Osteoblast (primary cell): ENCODE results near the gene APRT. TPM values are rescaled to one million over a fixed set of nuclear protein-coding genes. Genes with fewer than 3 reads are reported as not detected.

Experiments
- DNase-seq: peaks from one replicate; pipeline ENCODE4 v3.0.0; 2011; ENCODE audit warnings: low spot score, mixed read lengths; ENCODE audit not compliant: insufficient read length; ENCODE audit errors: missing footprints
- H2AFZ ChIP-seq: 2 replicates; pipeline ENCODE4 v1.6.0; 2011; ENCODE audit warnings: mild to moderate bottlenecking, low read length
- H3K27ac ChIP-seq: 2 replicates; pipeline ENCODE4 v1.5.1; 2011; ENCODE audit warnings: mild to moderate bottlenecking, low read depth, low read length, moderate library complexity
- H3K27me3 ChIP-seq: 2 replicates; pipeline ENCODE4 v1.6.0; 2012; ENCODE audit warnings: mild to moderate bottlenecking, control low read depth, inconsistent platforms, low read length, moderate library complexity; ENCODE audit not compliant: insufficient read depth
- H3K36me3 ChIP-seq: 2 replicates; pipeline ENCODE4 v1.5.1; 2011; ENCODE audit warnings: mild to moderate bottlenecking, low read length, control low read depth, moderate library complexity; ENCODE audit not compliant: insufficient read depth
- H3K4me1 ChIP-seq: 2 replicates; pipeline ENCODE4 v1.5.1; 2011; ENCODE audit warnings: mild to moderate bottlenecking, low read length, control low read depth, moderate library complexity; ENCODE audit not compliant: insufficient read depth
- H3K4me2 ChIP-seq: 2 replicates; pipeline ENCODE4 v1.6.0; 2011; ENCODE audit warnings: mild to moderate bottlenecking, low read length; ENCODE audit not compliant: insufficient read depth
- H3K4me3 ChIP-seq: fragments of 200-600 bp; sonication (generic); 3 replicates; pipeline ENCODE4 v1.5.1; 2012; ENCODE audit warnings: mild to moderate bottlenecking, low read length, inconsistent platforms; ENCODE audit not compliant: insufficient read depth
- H3K79me2 ChIP-seq: 2 replicates; pipeline ENCODE4 v1.6.0; 2012; ENCODE audit warnings: mild to moderate bottlenecking, low read length, control low read depth, inconsistent platforms; ENCODE audit not compliant: insufficient read depth
- H3K9me3 ChIP-seq: 2 replicates; pipeline ENCODE4 v1.5.1; 2011; ENCODE audit warnings: low read depth, low read length, control low read depth
- H4K20me1 ChIP-seq: 2 replicates; pipeline ENCODE4 v1.6.0; 2012; ENCODE audit warnings: mild to moderate bottlenecking, low read length, control low read depth; ENCODE audit not compliant: insufficient read depth
- total RNA-seq: library from RNA; depleted of rRNA; stranded (reverse); fragments of >200 nt; gene quantifications from 2 replicates; pipeline ENCODE4 v1.2.3, GENCODE V29; 2012
- TF ChIP-seq, protein P1 (sequence below): IDR thresholded peaks from 2 replicates; pipeline ENCODE4 v1.5.1; 2011; ENCODE audit warnings: mild to moderate bottlenecking, low read depth, low read length, moderate library complexity; ENCODE audit errors: extremely low read depth

Gene APRT
- total RNA-seq, 1 donor = 53.6 TPM

DNA sequence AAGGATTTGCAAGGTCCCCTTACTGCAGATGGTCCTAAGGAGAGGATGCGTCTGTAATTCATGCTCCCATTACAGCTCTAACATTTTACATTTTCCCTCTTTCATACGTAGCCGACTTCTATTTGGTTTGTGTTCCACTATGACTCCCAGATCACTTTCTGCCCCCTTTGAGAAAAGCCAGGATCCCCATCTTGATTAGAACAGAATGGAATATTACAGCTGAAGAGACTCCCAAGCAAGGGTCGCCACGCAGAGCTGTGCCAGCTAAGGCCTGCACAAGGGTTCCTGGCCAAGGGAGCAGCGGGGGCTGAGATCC is 11.5 kb downstream of the APRT start:
- DNase-seq = peak; percentile 66
- Histone ChIP-seq H3K79me2 (peaks cover 9% of the 10 kb centered on the region), H3K4me2 (no peak overlapping the region), H2AFZ (no peak overlapping the region), H3K4me3 (no peak overlapping the region), H3K9me3 (no peaks in the 10 kb centered on the region), H3K4me1 (peaks cover 12% of the 10 kb centered on the region), H3K27me3 (no peaks in the 10 kb centered on the region), H4K20me1 (no peaks in the 10 kb centered on the region), H3K36me3 (no peaks in the 10 kb centered on the region), H3K27ac (no peak overlapping the region)
- TF ChIP-seq, protein P1, sequence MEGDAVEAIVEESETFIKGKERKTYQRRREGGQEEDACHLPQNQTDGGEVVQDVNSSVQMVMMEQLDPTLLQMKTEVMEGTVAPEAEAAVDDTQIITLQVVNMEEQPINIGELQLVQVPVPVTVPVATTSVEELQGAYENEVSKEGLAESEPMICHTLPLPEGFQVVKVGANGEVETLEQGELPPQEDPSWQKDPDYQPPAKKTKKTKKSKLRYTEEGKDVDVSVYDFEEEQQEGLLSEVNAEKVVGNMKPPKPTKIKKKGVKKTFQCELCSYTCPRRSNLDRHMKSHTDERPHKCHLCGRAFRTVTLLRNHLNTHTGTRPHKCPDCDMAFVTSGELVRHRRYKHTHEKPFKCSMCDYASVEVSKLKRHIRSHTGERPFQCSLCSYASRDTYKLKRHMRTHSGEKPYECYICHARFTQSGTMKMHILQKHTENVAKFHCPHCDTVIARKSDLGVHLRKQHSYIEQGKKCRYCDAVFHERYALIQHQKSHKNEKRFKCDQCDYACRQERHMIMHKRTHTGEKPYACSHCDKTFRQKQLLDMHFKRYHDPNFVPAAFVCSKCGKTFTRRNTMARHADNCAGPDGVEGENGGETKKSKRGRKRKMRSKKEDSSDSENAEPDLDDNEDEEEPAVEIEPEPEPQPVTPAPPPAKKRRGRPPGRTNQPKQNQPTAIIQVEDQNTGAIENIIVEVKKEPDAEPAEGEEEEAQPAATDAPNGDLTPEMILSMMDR = no peak

DNA sequence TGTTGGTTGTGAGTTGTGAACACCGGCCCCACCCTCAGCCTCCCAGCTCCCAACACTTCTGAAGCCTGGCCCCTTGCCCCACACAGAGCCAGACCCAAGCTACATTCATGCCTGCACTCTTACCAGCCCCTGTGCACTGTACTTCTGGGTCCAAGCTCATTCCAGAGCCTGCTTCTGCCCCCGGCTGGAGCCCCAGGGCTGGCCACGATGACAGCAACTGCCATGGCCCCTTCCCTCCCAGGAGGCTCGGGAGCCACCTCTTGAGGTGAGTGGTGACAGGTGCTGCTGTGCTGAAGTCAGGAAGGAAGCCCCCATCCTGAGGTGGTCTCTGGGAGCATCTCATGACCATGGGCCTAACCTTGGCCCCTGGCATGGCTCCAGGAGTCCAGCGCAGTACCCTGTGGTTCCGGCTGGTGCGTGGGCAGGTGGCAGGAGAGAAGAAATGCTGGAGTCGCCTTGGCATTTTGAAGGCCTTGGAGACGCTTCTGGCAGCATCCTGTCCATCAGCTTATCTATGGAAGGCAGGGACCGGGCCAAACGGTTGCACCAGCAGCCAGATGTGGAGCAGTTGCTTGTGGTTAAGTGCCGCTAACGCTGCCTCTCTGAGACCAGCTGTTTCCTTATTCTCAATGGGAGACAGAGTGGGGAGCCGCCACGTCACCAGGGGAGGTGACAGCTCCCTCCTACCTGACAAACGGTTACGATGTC is 12.0 kb downstream of the APRT start:
- H4K20me1 ChIP-seq = no peaks in the 10 kb centered on the region
- TF ChIP-seq, protein P1 = no peak
- DNase-seq = peak; percentile 63
- no peaks in the 10 kb centered on the region for H3K27me3 ChIP-seq
- H3K4me1 ChIP-seq = peaks cover 7% of the 10 kb centered on the region
- no peak overlapping the region for H3K4me2 ChIP-seq
- H3K4me3 ChIP-seq = no peak overlapping the region
- H3K79me2 ChIP-seq = peaks cover 7% of the 10 kb centered on the region
- no peak overlapping the region for H3K27ac ChIP-seq
- H3K36me3 ChIP-seq = no peaks in the 10 kb centered on the region
- H3K9me3 ChIP-seq = no peaks in the 10 kb centered on the region
- H2AFZ ChIP-seq = no peak overlapping the region

DNA sequence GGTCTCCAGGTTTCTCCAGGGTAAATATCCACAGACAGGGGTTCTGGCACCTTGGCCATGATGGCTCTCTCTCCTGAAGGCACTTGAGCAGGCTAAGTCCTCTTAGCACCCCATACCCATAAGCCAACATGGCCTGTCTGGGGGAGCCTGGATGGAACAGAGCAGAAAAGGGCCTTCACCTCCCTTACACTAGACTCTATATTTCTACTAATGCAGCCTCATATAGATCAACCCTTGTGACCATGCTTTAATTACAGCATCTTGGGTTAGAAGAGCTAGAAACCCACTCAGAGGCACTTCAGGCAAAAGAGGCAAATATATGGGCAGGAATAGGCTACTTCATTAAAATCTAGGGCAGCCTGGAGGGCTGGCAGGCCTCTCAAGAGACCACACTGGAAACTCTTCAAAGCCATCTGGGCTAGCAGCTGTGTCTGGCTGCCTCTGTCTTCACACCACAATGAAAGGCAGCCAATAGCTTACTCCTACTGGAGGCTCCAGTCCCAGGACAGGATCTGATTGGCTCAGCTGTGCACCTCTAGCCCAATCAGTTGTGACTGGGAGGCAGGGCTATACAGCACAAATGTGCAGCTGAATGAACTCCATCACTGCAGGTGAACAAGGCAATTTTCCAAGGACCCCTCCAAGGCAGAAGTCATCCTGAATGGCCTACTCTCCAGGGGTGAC is 12.8 kb downstream of the APRT start:
- Histone ChIP-seq H3K4me3 (no peak overlapping the region), H4K20me1 (no peaks in the 10 kb centered on the region), H3K79me2 (no peaks in the 10 kb centered on the region), H3K36me3 (no peaks in the 10 kb centered on the region), H3K9me3 (no peaks in the 10 kb centered on the region), H3K4me1 (no peaks in the 10 kb centered on the region), H3K27ac (no peak overlapping the region), H2AFZ (no peak overlapping the region), H3K27me3 (no peaks in the 10 kb centered on the region), H3K4me2 (no peak overlapping the region)
- TF ChIP-seq, protein P1 = no peak
- peak; percentile 52 for DNase-seq

DNA sequence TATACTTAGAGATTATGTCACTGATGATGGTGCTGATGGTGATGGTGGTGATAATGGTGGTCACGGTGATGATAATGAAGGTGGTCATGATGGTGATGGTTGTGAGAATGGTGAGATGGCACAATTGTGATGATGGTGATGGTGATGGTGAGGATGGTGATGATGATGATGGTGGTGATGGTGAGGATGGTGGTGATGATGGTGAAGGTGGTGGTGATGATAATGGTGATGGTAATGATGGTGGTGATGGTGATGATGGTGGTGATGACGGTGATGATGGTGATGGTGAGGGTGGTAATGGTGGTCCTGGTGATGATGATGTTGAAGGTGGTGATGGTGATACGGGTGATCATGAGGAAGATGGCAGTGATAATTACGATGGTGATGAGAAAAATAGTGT is 13.7 kb downstream of the APRT start:
- H3K36me3 ChIP-seq = no peaks in the 10 kb centered on the region
- H3K27ac ChIP-seq = no peak overlapping the region
- H3K4me1 ChIP-seq = no peaks in the 10 kb centered on the region
- no peak overlapping the region for H2AFZ ChIP-seq
- H3K9me3 ChIP-seq = no peaks in the 10 kb centered on the region
- H3K4me2 ChIP-seq = no peak overlapping the region
- H3K4me3 ChIP-seq = no peak overlapping the region
- no peaks in the 10 kb centered on the region for H3K79me2 ChIP-seq
- peak; percentile 45 for DNase-seq
- H4K20me1 ChIP-seq = no peaks in the 10 kb centered on the region
- TF ChIP-seq, protein P1 = no peak
- H3K27me3 ChIP-seq = no peaks in the 10 kb centered on the region
